ENCODE results near the gene PIP4K2A. TPM values are rescaled to one million over a fixed set of nuclear protein-coding genes. Genes with fewer than 3 reads are reported as not detected.

The PIP4K2A gene
- total RNA-seq, 1 donor from 2014 or later: 24.0 TPM

GRCh38 chr10:22659866-22660265 is 54.5 kb downstream of the PIP4K2A start:
- H3K9ac ChIP-seq (ENCODE audit: low read depth in 1 of 3, low read length in 3 of 3): no peak overlapping the region
- peaks cover 0 to 3% (median 0%) of the 10 kb centered on the region in 3 donors for H3K4me1 ChIP-seq (ENCODE audit: control insufficient read depth in 3 of 3, insufficient read depth in 3 of 3, low read length in 3 of 3)
- no peaks in the 10 kb centered on the region for H3K27me3 ChIP-seq (ENCODE audit: control insufficient read depth in 3 of 3, insufficient read depth in 3 of 3, low read length in 3 of 3)
- no peak overlapping the region for H3K27ac ChIP-seq (ENCODE audit: low read depth, low read length)
- no peak overlapping the region for H3K4me3 ChIP-seq (ENCODE audit: low read length in 3 of 3)
- H3K36me3 ChIP-seq (ENCODE audit: control insufficient read depth in 3 of 3, insufficient read depth in 3 of 3, low read length in 3 of 3): no peaks in the 10 kb centered on the region
- H3K9me3 ChIP-seq (ENCODE audit: control insufficient read depth in 3 of 3, low read length in 3 of 3): no peaks in the 10 kb centered on the region

- H3K4me1 ChIP-seq (ENCODE audit: control insufficient read depth in 3 of 3, insufficient read depth in 3 of 3, low read length in 3 of 3): peaks cover 0 to 3% (median 0%) of the 10 kb centered on the region in 3 donors
- H3K27me3 ChIP-seq (ENCODE audit: control insufficient read depth in 3 of 3, insufficient read depth in 3 of 3, low read length in 3 of 3): no peaks in the 10 kb centered on the region
- no peak overlapping the region for H3K9ac ChIP-seq (ENCODE audit: low read depth in 1 of 3, low read length in 3 of 3)
- no peaks in the 10 kb centered on the region for H3K36me3 ChIP-seq (ENCODE audit: control insufficient read depth in 3 of 3, insufficient read depth in 3 of 3, low read length in 3 of 3)
- no peak overlapping the region for H3K27ac ChIP-seq (ENCODE audit: low read depth, low read length)
- H3K9me3 ChIP-seq (ENCODE audit: control insufficient read depth in 3 of 3, low read length in 3 of 3): no peaks in the 10 kb centered on the region
- H3K4me3 ChIP-seq (ENCODE audit: low read length in 3 of 3): no peak overlapping the region
Measured at GRCh38 chr10:22658745-22659410, 55.5 kb downstream of the PIP4K2A start.

- H3K4me3 ChIP-seq (ENCODE audit: low read length in 3 of 3): no peak overlapping the region
- H3K9me3 ChIP-seq (ENCODE audit: control insufficient read depth in 3 of 3, low read length in 3 of 3): no peaks in the 10 kb centered on the region
- H3K27me3 ChIP-seq (ENCODE audit: control insufficient read depth in 3 of 3, insufficient read depth in 3 of 3, low read length in 3 of 3): no peaks in the 10 kb centered on the region
- H3K4me1 ChIP-seq (ENCODE audit: control insufficient read depth in 3 of 3, insufficient read depth in 3 of 3, low read length in 3 of 3): peaks cover 0 to 3% (median 3%) of the 10 kb centered on the region in 3 donors
- H3K27ac ChIP-seq (ENCODE audit: low read depth, low read length): no peak overlapping the region
- no peaks in the 10 kb centered on the region for H3K36me3 ChIP-seq (ENCODE audit: control insufficient read depth in 3 of 3, insufficient read depth in 3 of 3, low read length in 3 of 3)
- H3K9ac ChIP-seq (ENCODE audit: low read depth in 1 of 3, low read length in 3 of 3): no peak overlapping the region
Measured at GRCh38 chr10:22657566-22658225, 56.7 kb downstream of the PIP4K2A start.

GRCh38 chr10:22657024-22657423 is 57.4 kb downstream of the PIP4K2A start:
- Histone ChIP-seq H3K27me3 (ENCODE audit: control insufficient read depth in 3 of 3, insufficient read depth in 3 of 3, low read length in 3 of 3) (no peaks in the 10 kb centered on the region), H3K9ac (ENCODE audit: low read depth in 1 of 3, low read length in 3 of 3) (no peak overlapping the region), H3K27ac (ENCODE audit: low read depth, low read length) (no peak overlapping the region), H3K36me3 (ENCODE audit: control insufficient read depth in 3 of 3, insufficient read depth in 3 of 3, low read length in 3 of 3) (no peaks in the 10 kb centered on the region), H3K4me3 (ENCODE audit: low read length in 3 of 3) (no peak overlapping the region), H3K4me1 (ENCODE audit: control insufficient read depth in 3 of 3, insufficient read depth in 3 of 3, low read length in 3 of 3) (peaks cover 0 to 3% (median 3%) of the 10 kb centered on the region in 3 donors), H3K9me3 (ENCODE audit: control insufficient read depth in 3 of 3, low read length in 3 of 3) (no peaks in the 10 kb centered on the region)

- H3K36me3 ChIP-seq (ENCODE audit: control insufficient read depth in 3 of 3, insufficient read depth in 3 of 3, low read length in 3 of 3): no peaks in the 10 kb centered on the region
- peaks cover 2 to 9% (median 3%) of the 10 kb centered on the region in 3 donors for H3K4me1 ChIP-seq (ENCODE audit: control insufficient read depth in 3 of 3, insufficient read depth in 3 of 3, low read length in 3 of 3)
- no peak overlapping the region for H3K4me3 ChIP-seq (ENCODE audit: low read length in 3 of 3)
- no peaks in the 10 kb centered on the region for H3K27me3 ChIP-seq (ENCODE audit: control insufficient read depth in 3 of 3, insufficient read depth in 3 of 3, low read length in 3 of 3)
- H3K9me3 ChIP-seq (ENCODE audit: control insufficient read depth in 3 of 3, low read length in 3 of 3): no peaks in the 10 kb centered on the region
- H3K27ac ChIP-seq (ENCODE audit: low read depth, low read length): no peak overlapping the region
- no peak overlapping the region for H3K9ac ChIP-seq (ENCODE audit: low read depth in 1 of 3, low read length in 3 of 3)
Measured at GRCh38 chr10:22656036-22656435, 58.3 kb downstream of the PIP4K2A start.

GRCh38 chr10:22655312-22655981 is 58.9 kb downstream of the PIP4K2A start:
- Histone ChIP-seq H3K4me3 (ENCODE audit: low read length in 3 of 3) (no peak overlapping the region), H3K9me3 (ENCODE audit: control insufficient read depth in 3 of 3, low read length in 3 of 3) (no peaks in the 10 kb centered on the region), H3K36me3 (ENCODE audit: control insufficient read depth in 3 of 3, insufficient read depth in 3 of 3, low read length in 3 of 3) (no peaks in the 10 kb centered on the region), H3K27ac (ENCODE audit: low read depth, low read length) (no peak overlapping the region), H3K4me1 (ENCODE audit: control insufficient read depth in 3 of 3, insufficient read depth in 3 of 3, low read length in 3 of 3) (peaks cover 2 to 9% (median 3%) of the 10 kb centered on the region in 3 donors), H3K27me3 (ENCODE audit: control insufficient read depth in 3 of 3, insufficient read depth in 3 of 3, low read length in 3 of 3) (no peaks in the 10 kb centered on the region), H3K9ac (ENCODE audit: low read depth in 1 of 3, low read length in 3 of 3) (no peak overlapping the region)

- Histone ChIP-seq H3K36me3 (ENCODE audit: control insufficient read depth in 3 of 3, insufficient read depth in 3 of 3, low read length in 3 of 3) (no peaks in the 10 kb centered on the region), H3K4me3 (ENCODE audit: low read length in 3 of 3) (no peak overlapping the region), H3K9ac (ENCODE audit: low read depth in 1 of 3, low read length in 3 of 3) (no peak overlapping the region), H3K27ac (ENCODE audit: low read depth, low read length) (no peak overlapping the region), H3K27me3 (ENCODE audit: control insufficient read depth in 3 of 3, insufficient read depth in 3 of 3, low read length in 3 of 3) (no peaks in the 10 kb centered on the region), H3K9me3 (ENCODE audit: control insufficient read depth in 3 of 3, low read length in 3 of 3) (no peaks in the 10 kb centered on the region), H3K4me1 (ENCODE audit: control insufficient read depth in 3 of 3, insufficient read depth in 3 of 3, low read length in 3 of 3) (peaks cover 4 to 13% (median 5%) of the 10 kb centered on the region in 3 donors)
Measured at GRCh38 chr10:22652988-22653481, 61.3 kb downstream of the PIP4K2A start.

GRCh38 chr10:22651276-22651980 is 63.0 kb downstream of the PIP4K2A start:
- no peaks in the 10 kb centered on the region for H3K36me3 ChIP-seq (ENCODE audit: control insufficient read depth in 3 of 3, insufficient read depth in 3 of 3, low read length in 3 of 3)
- H3K4me1 ChIP-seq (ENCODE audit: control insufficient read depth in 3 of 3, insufficient read depth in 3 of 3, low read length in 3 of 3): peaks cover 4 to 13% (median 5%) of the 10 kb centered on the region in 3 donors
- H3K27ac ChIP-seq (ENCODE audit: low read depth, low read length): no peak overlapping the region
- no peaks in the 10 kb centered on the region for H3K27me3 ChIP-seq (ENCODE audit: control insufficient read depth in 3 of 3, insufficient read depth in 3 of 3, low read length in 3 of 3)
- no peak overlapping the region for H3K9ac ChIP-seq (ENCODE audit: low read depth in 1 of 3, low read length in 3 of 3)
- H3K9me3 ChIP-seq (ENCODE audit: control insufficient read depth in 3 of 3, low read length in 3 of 3): no peaks in the 10 kb centered on the region
- H3K4me3 ChIP-seq (ENCODE audit: low read length in 3 of 3): no peak overlapping the region

- Histone ChIP-seq H3K27me3 (ENCODE audit: control insufficient read depth in 3 of 3, insufficient read depth in 3 of 3, low read length in 3 of 3) (no peaks in the 10 kb centered on the region), H3K36me3 (ENCODE audit: control insufficient read depth in 3 of 3, insufficient read depth in 3 of 3, low read length in 3 of 3) (no peaks in the 10 kb centered on the region), H3K27ac (ENCODE audit: low read depth, low read length) (no peak overlapping the region), H3K9ac (ENCODE audit: low read depth in 1 of 3, low read length in 3 of 3) (no peak overlapping the region), H3K4me3 (ENCODE audit: low read length in 3 of 3) (no peak overlapping the region), H3K9me3 (ENCODE audit: control insufficient read depth in 3 of 3, low read length in 3 of 3) (no peaks in the 10 kb centered on the region), H3K4me1 (ENCODE audit: control insufficient read depth in 3 of 3, insufficient read depth in 3 of 3, low read length in 3 of 3) (peaks cover 4 to 13% (median 5%) of the 10 kb centered on the region in 3 donors)
Measured at GRCh38 chr10:22649994-22650393, 64.4 kb downstream of the PIP4K2A start.

Measured in skeletal muscle tissue (tissue), 4 donors.